Measurements from ENCODE around the gene ADGRV1.

The ADGRV1 gene

GRCh38 chr5:91143840-91144239, 585.2 kb downstream of the ADGRV1 start:
- DNase-seq = no peak

GRCh38 chr5:91144491-91145332, 586.1 kb downstream of the ADGRV1 start:
- DNase-seq = no peak

- no peak for DNase-seq
Measured at GRCh38 chr5:91145333-91145620, 586.7 kb downstream of the ADGRV1 start.

GRCh38 chr5:91146230-91146629, 587.6 kb downstream of the ADGRV1 start:
- peak; percentile 45 to 82 for DNase-seq

GRCh38 chr5:91146905-91147600, 588.5 kb downstream of the ADGRV1 start:
- DNase-seq = peak; percentile 62 to 67

- no peak for DNase-seq
Measured at GRCh38 chr5:91150234-91150633, 591.6 kb downstream of the ADGRV1 start.

GRCh38 chr5:91150636-91151035, 592.0 kb downstream of the ADGRV1 start:
- no peak for DNase-seq

GRCh38 chr5:91151947-91152346, 593.4 kb downstream of the ADGRV1 start:
- no peak for DNase-seq

- DNase-seq = no peak
Measured at GRCh38 chr5:91154338-91154737, 595.7 kb downstream of the ADGRV1 start.

- DNase-seq = no peak
Measured at GRCh38 chr5:91155274-91155673, 596.7 kb downstream of the ADGRV1 start.

- DNase-seq = peak in 1 of 2 donors; percentile 49
Measured at GRCh38 chr5:91156242-91156641, 597.6 kb downstream of the ADGRV1 start.

GRCh38 chr5:91158011-91158410, 599.4 kb downstream of the ADGRV1 start:
- DNase-seq = no peak

- DNase-seq = no peak
Measured at GRCh38 chr5:91159647-91160046, 601.0 kb downstream of the ADGRV1 start.

- no peak for DNase-seq
Measured at GRCh38 chr5:91160714-91161285, 602.2 kb downstream of the ADGRV1 start.

- peak; percentile 94 to 96 for DNase-seq
Measured at GRCh38 chr5:91162534-91163381, 604.2 kb downstream of the ADGRV1 start.

GRCh38 chr5:91164424-91164823, 605.8 kb downstream of the ADGRV1 start:
- no peak for DNase-seq

- DNase-seq = no peak
Measured at GRCh38 chr5:91166059-91166807, 607.6 kb downstream of the ADGRV1 start.

GRCh38 chr5:91168859-91169258, 610.3 kb downstream of the ADGRV1 start:
- no peak for DNase-seq

- DNase-seq = peak; percentile 49 to 90
Measured at GRCh38 chr5:91170266-91170665, 611.7 kb downstream of the ADGRV1 start.

- no peak for DNase-seq
Measured at GRCh38 chr5:91171322-91171721, 612.7 kb downstream of the ADGRV1 start.

GRCh38 chr5:91174396-91174795, 615.8 kb downstream of the ADGRV1 start:
- DNase-seq = no peak

- DNase-seq = no peak
Measured at GRCh38 chr5:91175708-91176107, 617.1 kb downstream of the ADGRV1 start.
